GM21717 (cell line): ENCODE data around the gene CERS6.

Experiments
- ATAC-seq: cut with Tn5 transposase; IDR thresholded peaks from one replicate; pipeline ENCODE4 v1.9.1; 2021; ENCODE audit warnings: mild to moderate bottlenecking, moderate library complexity; ENCODE audit not compliant: unreplicated experiment

The CERS6 gene

DNA sequence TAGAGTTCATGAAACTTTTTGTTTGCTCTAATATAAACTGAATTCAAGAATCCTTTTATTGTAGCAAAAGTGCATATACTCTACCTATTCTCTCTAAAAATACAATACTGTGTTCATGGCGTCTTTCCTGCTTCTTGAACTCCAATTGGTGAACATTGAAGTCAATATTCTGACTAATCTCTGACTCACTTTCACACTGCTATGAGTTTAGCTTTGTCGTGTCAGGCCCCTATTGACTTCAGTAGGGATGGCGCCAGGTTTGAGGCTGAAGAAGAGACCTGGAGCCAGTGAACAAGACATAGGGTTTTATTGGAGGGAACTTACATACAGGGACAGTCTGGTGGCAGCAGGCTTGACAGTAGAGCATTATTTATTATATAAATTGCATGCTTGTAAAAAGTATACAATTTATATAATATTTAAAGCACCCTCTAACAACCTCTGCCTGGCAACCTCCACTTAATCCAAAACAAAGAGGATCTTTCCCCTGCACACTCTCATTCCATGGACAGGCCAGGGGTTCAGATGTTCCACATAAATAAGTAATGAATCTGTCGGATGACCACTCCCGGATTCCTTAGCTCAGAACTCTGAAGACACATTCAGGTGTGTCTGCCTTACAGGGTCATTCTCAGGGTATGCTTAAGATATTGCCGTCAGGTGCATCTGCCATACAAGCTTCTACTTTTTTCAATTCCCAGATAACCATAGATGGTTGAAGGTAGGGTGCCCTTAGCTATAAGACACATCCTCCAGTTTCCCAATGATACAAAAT is 141.0 kb downstream of the CERS6 start:
- ATAC-seq = no peak

DNA sequence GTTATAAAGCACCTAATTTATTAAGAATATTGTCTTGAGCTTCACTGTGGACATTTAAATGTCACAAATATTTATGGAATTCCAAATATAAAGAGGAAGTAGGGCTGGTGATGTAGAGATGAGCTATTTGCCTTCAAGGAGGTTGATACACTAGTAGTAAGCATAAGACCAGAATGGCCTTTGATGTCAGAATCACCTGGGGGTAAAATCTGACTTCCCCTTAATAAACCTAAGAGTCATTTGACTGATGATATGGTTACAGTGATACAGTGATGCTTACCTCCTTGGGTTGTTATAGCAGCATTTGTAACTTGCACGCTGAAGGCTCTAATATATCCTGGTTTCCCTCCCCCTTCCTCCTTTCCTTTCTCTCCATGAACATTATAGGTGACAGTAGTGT is 143.7 kb downstream of the CERS6 start:
- ATAC-seq = no peak

- ATAC-seq = no peak
Observed at GRCh38 chr2:168600949-168601348, 144.9 kb downstream of the CERS6 start.

DNA sequence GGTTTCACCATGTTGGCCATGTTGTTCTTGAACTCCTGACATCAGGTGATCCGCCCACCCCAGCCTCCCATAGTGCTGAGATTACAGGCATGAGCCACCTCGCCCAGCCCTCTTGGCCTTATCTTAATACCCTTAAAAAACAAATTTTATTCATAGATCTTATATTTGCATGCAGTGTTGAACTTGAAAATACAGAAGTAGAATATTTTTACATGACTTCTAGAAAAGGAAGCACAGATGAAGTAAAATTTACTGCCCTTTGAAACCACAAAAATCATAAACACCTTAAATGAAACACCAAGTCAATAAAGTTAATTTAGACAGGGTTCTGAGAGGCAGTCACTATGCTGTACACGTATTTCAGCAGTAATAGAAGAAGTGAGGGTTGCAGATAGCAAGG is 145.7 kb downstream of the CERS6 start:
- peak; percentile 73 for ATAC-seq

DNA sequence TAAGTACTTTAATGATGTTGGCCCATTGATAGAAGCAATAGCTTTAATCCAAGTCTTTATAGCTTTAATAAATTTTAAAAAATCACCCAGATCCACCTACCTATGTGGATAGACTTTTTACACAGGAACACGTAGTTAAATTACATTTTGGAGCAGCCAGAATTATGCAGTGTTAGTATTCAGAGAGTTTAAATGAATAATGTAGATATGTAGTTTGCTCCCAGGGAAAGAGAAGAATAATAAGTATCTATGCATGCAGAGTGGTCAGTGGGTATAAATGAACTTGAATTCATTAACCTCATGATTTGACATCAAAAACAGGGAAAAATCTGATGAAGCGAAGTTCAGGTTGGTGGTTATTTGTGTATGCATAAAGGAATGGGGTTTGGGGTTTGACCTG is 146.3 kb downstream of the CERS6 start:
- no peak for ATAC-seq

- ATAC-seq = no peak
Observed at GRCh38 chr2:168602846-168603401, 146.9 kb downstream of the CERS6 start.

GRCh38 chr2:168603439-168603961 is 147.4 kb downstream of the CERS6 start:
- ATAC-seq = no peak

DNA sequence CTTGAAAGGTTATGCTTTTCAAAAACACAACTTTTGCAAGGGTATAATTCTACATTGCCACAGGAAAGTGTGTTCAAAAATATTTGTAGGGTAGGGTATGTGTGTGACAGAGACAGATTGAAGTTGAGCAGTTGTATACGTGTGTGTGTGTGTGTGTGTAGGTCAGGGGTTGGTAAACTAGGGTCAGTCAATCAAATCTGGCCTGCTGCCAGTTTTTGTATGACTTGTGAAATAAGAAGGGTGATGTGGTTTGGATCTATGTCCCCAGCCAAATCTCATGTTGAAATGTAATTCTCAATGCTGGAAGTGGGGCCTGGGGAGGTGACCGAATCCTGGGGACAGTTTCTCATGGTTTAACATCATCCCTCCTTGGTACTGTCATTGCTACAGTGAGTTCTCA is 148.2 kb downstream of the CERS6 start:
- ATAC-seq = no peak

GRCh38 chr2:168607992-168608391 is 151.9 kb downstream of the CERS6 start:
- no peak for ATAC-seq

GRCh38 chr2:168608796-168609195 is 152.7 kb downstream of the CERS6 start:
- ATAC-seq = no peak

GRCh38 chr2:168611091-168611490 is 155.0 kb downstream of the CERS6 start:
- no peak for ATAC-seq

- no peak for ATAC-seq
Observed at GRCh38 chr2:168611896-168612650, 156.0 kb downstream of the CERS6 start.

DNA sequence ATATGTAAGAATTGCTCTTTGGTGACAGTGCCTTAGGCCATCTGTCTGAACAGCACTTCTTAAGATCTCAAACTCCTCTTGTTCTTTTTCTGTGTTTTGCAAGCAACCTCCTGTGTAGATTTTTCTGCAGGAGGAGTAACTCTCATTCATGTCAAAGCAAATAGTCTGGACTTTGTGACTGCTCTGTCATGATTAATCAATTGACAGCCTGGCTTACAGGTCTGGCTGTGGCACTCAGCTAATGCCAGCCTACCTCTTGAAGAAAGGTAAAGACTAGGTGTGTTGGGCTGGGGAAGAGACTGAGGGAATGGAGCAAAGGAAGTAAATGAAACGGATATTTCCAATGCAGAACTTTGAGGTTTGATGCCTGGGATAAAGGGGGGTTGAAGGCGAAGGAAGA is 156.6 kb downstream of the CERS6 start:
- no peak for ATAC-seq

DNA sequence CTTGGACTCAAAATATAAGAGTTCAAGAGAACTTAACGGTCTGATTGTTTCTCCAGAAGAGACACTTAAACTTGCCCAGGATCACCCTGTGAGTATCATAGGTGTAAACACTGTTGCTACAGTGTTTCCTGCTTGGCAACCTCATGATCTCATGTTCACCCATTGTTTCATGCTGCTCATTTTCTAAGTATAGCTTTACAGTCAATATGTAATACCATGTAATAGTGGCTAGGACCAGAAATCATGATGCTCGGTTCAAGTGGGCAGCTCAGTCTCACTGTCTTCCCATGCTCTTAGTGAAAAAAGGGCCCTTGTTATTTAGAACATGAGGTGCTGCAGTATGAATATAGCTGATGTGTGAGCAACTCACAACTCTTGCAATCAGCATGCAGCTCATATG is 157.5 kb downstream of the CERS6 start:
- no peak for ATAC-seq

GRCh38 chr2:168614172-168615018 is 158.3 kb downstream of the CERS6 start:
- ATAC-seq = no peak

GRCh38 chr2:168620554-168620953 is 164.5 kb downstream of the CERS6 start:
- no peak for ATAC-seq

DNA sequence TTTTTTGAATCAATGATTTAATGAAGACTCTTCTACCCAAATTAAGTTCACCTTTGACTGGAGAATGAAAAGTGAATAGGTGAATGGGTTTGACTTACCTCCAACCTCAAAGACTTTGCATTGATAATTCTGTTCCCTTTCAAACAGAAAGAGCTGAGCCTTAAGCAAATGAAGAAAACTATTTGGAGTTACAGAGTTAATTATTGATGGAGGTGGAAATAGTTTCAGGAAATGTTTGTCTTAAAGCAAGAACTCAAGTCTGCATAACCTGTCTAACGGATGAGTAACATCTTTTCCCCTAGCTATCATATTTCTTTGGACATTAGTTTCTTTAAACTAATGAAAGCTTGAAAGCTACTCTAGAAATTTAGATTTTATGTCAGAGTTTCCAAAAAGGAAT is 166.5 kb downstream of the CERS6 start:
- ATAC-seq = no peak

- no peak for ATAC-seq
Observed at GRCh38 chr2:168624028-168624427, 168.0 kb downstream of the CERS6 start.

DNA sequence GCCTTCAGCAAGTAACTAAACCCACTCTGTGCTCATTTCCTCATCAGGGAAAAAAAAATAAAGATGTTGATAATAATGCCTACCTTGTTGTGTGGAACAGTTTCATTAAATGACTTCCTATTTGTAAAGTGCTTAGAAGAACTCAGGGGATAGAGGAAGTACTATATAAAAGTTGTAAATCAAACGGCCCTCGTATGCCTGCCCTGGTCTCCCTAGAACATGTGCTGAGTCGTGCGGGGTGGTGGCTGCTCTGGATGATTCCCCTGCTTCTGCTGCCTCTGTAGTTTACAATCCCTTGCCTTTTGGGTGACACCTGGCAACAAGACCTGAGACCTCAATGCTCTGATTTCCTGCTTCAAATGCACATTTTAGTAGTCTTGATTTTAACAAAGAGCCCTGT is 170.0 kb downstream of the CERS6 start:
- no peak for ATAC-seq

DNA sequence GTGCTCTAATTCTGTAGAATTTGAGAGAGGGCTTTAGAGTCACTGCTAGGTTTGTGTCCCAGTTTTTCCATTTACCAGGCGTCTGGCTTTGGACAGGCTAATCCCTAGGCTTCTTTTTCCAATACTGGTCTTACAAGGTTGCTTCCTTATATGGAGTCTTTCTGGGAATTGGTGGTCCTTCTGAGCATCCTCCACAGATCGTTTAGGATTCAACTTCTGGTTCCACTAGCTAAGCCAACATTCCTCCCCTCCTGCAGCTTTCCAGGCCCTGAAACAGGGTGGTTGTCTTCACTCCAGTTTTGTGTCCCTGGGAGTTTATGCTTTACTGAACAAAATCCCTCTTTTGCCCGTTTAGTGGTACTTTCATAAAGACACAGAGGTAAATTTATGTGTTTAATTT is 170.6 kb downstream of the CERS6 start:
- ATAC-seq = no peak

DNA sequence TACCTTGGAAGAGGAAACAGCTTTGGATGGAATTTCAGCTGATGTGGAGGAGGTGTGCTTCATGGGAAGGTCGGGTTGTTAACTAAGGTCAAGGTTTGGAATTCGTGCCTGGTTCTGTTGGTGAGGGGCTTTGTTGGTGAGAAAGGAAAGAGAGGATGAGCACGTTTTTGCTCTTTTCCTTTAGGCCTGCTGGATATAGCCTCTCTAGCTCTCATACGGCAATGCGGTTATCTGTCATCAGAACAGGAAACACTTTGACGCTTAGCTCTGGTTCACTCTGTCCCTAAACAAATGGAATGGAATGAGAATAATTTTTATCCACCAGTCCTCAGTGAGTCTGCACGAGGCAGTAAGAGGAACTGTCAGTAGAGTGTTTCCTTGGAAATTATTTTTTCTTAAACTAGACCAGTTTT is 176.6 kb downstream of the CERS6 start:
- no peak for ATAC-seq
